GM19324 (cell line): ENCODE data around the gene ELAVL2.

Experiments used
- ATAC-seq: cut with Tn5 transposase; IDR thresholded peaks from one replicate; pipeline ENCODE4 v1.9.1; 2021; ENCODE audit warnings: mild to moderate bottlenecking, moderate library complexity; ENCODE audit not compliant: unreplicated experiment, low FRiP score

Gene ELAVL2

GRCh38 chr9:23669776-23670175, 156.3 kb downstream of the ELAVL2 start:
- no peak for ATAC-seq

GRCh38 chr9:23665635-23666034, 160.4 kb downstream of the ELAVL2 start:
- ATAC-seq, result no peak

- no peak for ATAC-seq
Measured at GRCh38 chr9:23665051-23665450, 161.0 kb downstream of the ELAVL2 start.

GRCh38 chr9:23663946-23664345, 162.1 kb downstream of the ELAVL2 start:
- ATAC-seq, result no peak

- ATAC-seq, result no peak
Measured at GRCh38 chr9:23663536-23663935, 162.5 kb downstream of the ELAVL2 start.

- ATAC-seq, result no peak
Measured at GRCh38 chr9:23663125-23663524, 162.9 kb downstream of the ELAVL2 start.

GRCh38 chr9:23662320-23662719, 163.7 kb downstream of the ELAVL2 start:
- ATAC-seq, result no peak

GRCh38 chr9:23659346-23660006, 166.6 kb downstream of the ELAVL2 start:
- ATAC-seq, result no peak

GRCh38 chr9:23658376-23659258, 167.4 kb downstream of the ELAVL2 start:
- no peak for ATAC-seq

- ATAC-seq, result no peak
Measured at GRCh38 chr9:23651051-23651450, 175.0 kb downstream of the ELAVL2 start.

- no peak for ATAC-seq
Measured at GRCh38 chr9:23648651-23649050, 177.4 kb downstream of the ELAVL2 start.

- no peak for ATAC-seq
Measured at GRCh38 chr9:23644896-23645295, 181.1 kb downstream of the ELAVL2 start.

- no peak for ATAC-seq
Measured at GRCh38 chr9:23644326-23644725, 181.7 kb downstream of the ELAVL2 start.

- ATAC-seq, result no peak
Measured at GRCh38 chr9:23643656-23644258, 182.3 kb downstream of the ELAVL2 start.
